GM23338 (cell line): Measurements from ENCODE around the gene ARAP1. TPM values are rescaled to one million over a fixed set of nuclear protein-coding genes. Genes with fewer than 3 reads are reported as not detected.
A peak's percentile ranks its signal among the peaks of the same experiment; 100 is the strongest.

Experiments used
- ATAC-seq: fragments of 200-7000 bp; cut with Tn5 transposase; 3 replicates; pipeline ENCODE4 v1.9.1; 2020
- DNase-seq: peaks from one replicate; pipeline ENCODE4 v3.0.0-alpha.2; 2015; ENCODE audit warnings: low spot score
- H2AFZ ChIP-seq: fragments of 200-600 bp; sonication (generic); 2 replicates; pipeline ENCODE4 v1.8.0; 2016; ENCODE audit warnings: antibody characterized with exemption, mild to moderate bottlenecking, moderate library complexity
- H3F3A ChIP-seq: fragments of 200-600 bp; sonication (generic); replicated peaks from 2 replicates; pipeline ENCODE4 v1.8.0; 2017; ENCODE audit warnings: antibody characterized with exemption, mixed run types, low read depth
- H3K27ac ChIP-seq: fragments of 200-600 bp; sonication (generic); 2 replicates; pipeline ENCODE4 v1.6.1; 2016; ENCODE audit warnings: low read depth
- H3K27me3 ChIP-seq: fragments of 200-600 bp; sonication (generic); 2 replicates; pipeline ENCODE4 v1.8.0; 2016; ENCODE audit warnings: mild to moderate bottlenecking, mixed run types, moderate library complexity; ENCODE audit not compliant: insufficient read depth
- H3K36me3 ChIP-seq: fragments of 200-600 bp; sonication (generic); 2 replicates; pipeline ENCODE4 v1.8.0; 2016; ENCODE audit warnings: mild to moderate bottlenecking; ENCODE audit not compliant: insufficient read depth
- H3K4me1 ChIP-seq: fragments of 200-600 bp; sonication (generic); 2 replicates; pipeline ENCODE4 v1.8.0; 2016; ENCODE audit warnings: mild to moderate bottlenecking, moderate library complexity; ENCODE audit not compliant: insufficient read depth
- H3K4me2 ChIP-seq: fragments of 200-600 bp; sonication (generic); 2 replicates; pipeline ENCODE4 v1.7.1; 2017; ENCODE audit warnings: mixed run types
- H3K4me3 ChIP-seq: fragments of 200-600 bp; sonication (generic); 2 replicates; pipeline ENCODE4 v1.6.1; 2016; ENCODE audit warnings: mixed run types
- H3K79me2 ChIP-seq: fragments of 200-600 bp; sonication (generic); replicated peaks from 2 replicates; pipeline ENCODE4 v1.8.0; 2017; ENCODE audit warnings: mild to moderate bottlenecking; ENCODE audit not compliant: insufficient read depth
- H3K9me2 ChIP-seq: fragments of 200-600 bp; sonication (generic); 2 replicates; pipeline ENCODE4 v1.8.0; 2017; ENCODE audit not compliant: insufficient read depth
- H4K20me1 ChIP-seq: fragments of 200-600 bp; sonication (generic); replicated peaks from 2 replicates; pipeline ENCODE4 v1.8.0; 2017; ENCODE audit warnings: mild to moderate bottlenecking; ENCODE audit not compliant: insufficient read depth
- H3K27ac Mint-ChIP-seq: 2 replicates; pipeline ENCODE4 v1.8.0; 2020; ENCODE audit warnings: inconsistent platforms, mild to moderate bottlenecking, moderate library complexity, mixed read lengths
- H3K27me3 Mint-ChIP-seq: 3 replicates; pipeline ENCODE4 v1.8.0; 2022; ENCODE audit warnings: low read depth, mild to moderate bottlenecking, moderate library complexity, mixed read lengths, inconsistent platforms; ENCODE audit not compliant: insufficient read depth, poor library complexity
- H3K36me3 Mint-ChIP-seq: 3 replicates; pipeline ENCODE4 v1.8.0; 2021; ENCODE audit warnings: low read depth, mild to moderate bottlenecking, inconsistent platforms, moderate library complexity, mixed read lengths
- H3K4me1 Mint-ChIP-seq: 3 replicates; pipeline ENCODE4 v1.8.0; 2020; ENCODE audit warnings: mild to moderate bottlenecking, inconsistent platforms, mixed read lengths
- H3K4me3 Mint-ChIP-seq: 3 replicates; pipeline ENCODE4 v1.8.0; 2021; ENCODE audit warnings: moderate library complexity, mild to moderate bottlenecking, inconsistent platforms, mixed read lengths
- H3K9me3 Mint-ChIP-seq: 3 replicates; pipeline ENCODE4 v1.8.0; 2020; ENCODE audit warnings: moderate library complexity, mild to moderate bottlenecking, inconsistent platforms, mixed read lengths
- EZH2 ChIP-seq: fragments of 200-600 bp; sonication (generic); IDR thresholded peaks from one replicate; pipeline ENCODE4 v1.8.0; 2017; ENCODE audit warnings: antibody characterized with exemption, mild to moderate bottlenecking, low read depth; ENCODE audit not compliant: unreplicated experiment
- EZH2phosphoT487 ChIP-seq: fragments of 200-600 bp; sonication (generic); IDR thresholded peaks from one replicate; pipeline ENCODE4 v1.8.1; 2018; ENCODE audit warnings: antibody characterized with exemption; ENCODE audit not compliant: unreplicated experiment
- JUNB ChIP-seq: IDR thresholded peaks from one replicate; pipeline ENCODE4 v1.6.1; 2016; ENCODE audit warnings: antibody characterized with exemption; ENCODE audit not compliant: unreplicated experiment
- NANOG ChIP-seq: IDR thresholded peaks from 2 replicates; pipeline ENCODE4 v1.6.1; 2016; ENCODE audit warnings: antibody characterized with exemption, borderline replicate concordance
- STAT1 ChIP-seq: IDR thresholded peaks from one replicate; pipeline ENCODE4 v1.6.1; 2016; ENCODE audit warnings: antibody characterized with exemption; ENCODE audit not compliant: unreplicated experiment
- ZNF114 ChIP-seq: fragments of 250-450 bp; sonication (Bioruptor Pico); IDR thresholded peaks from 2 replicates; pipeline ENCODE4 v1.5.0; 2020; ENCODE audit warnings: mild to moderate bottlenecking, moderate library complexity
- ZNF331 ChIP-seq: fragments of 250-450 bp; sonication (Bioruptor Pico); IDR thresholded peaks from 2 replicates; pipeline ENCODE4 v1.5.0; 2020; ENCODE audit warnings: low read depth, mild to moderate bottlenecking, moderate library complexity
- polyA plus RNA-seq: library from polyadenylated mRNA; unstranded; fragments of >200 nt; fragmentation: Nextera tagmentation; extraction: Ambion mirVana; gene quantifications from 2 replicates; pipeline ENCODE4 v1.2.1, GENCODE V29; 2016
- total RNA-seq: library from RNA; depleted of rRNA; stranded (reverse); fragments of >200 nt; shearing (Covaris generic); gene quantifications from 2 replicates; pipeline ENCODE4 v1.2.3, GENCODE V29; 2014
- TF ChIP-seq, protein P1 (sequence below): IDR thresholded peaks from one replicate; pipeline ENCODE4 v1.6.1; 2018; ENCODE audit warnings: antibody characterized with exemption; ENCODE audit not compliant: unreplicated experiment
- TF ChIP-seq, protein P2 (sequence below): fragments of 250-450 bp; sonication (Bioruptor Pico); IDR thresholded peaks from 2 replicates; pipeline ENCODE4 v1.5.0; 2020; ENCODE audit warnings: mild to moderate bottlenecking, moderate library complexity

ARAP1 gene
- total and polyA plus RNA-seq, 2 experiments from 2014 or later = 24.5 to 116 TPM

DNA sequence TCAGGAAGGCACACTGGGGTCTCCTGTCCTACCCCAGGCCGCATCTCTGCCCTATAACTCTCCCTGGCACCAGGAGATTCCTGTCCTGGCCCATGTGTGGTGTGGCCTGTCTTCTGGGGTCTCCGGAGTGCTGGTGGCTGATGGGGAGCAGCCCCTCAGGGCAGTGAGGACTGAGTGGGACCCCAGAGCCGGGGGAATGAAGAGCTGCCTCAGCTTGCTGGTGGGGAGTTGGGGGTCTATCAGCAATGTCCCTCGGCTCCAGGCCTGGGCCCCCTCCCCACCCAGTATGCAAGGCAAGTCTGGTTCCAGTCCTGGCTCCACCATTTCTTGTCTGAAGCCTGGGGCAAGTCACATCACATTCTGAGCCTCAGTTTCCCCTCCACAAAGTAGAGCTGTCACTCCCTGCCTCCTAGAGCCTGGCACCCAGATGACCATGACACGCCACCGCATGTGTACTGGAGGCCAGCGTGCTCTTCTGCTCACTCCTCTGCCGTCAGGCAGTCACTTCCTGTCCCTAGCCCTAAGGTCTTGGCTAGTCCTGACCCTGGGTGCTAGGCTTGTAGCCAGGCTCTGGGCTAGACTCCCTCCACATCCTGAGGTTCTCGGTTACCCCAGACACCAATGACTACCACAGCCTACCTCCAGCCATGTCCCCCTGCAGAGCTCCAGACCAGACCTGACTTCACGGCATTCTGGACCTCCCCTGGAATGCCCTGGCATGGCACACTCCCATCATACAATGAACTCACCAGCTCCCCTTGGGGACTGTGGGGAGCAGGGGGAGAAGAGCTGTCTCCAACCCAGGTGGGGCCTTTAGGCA lies 12.8 kb downstream of the ARAP1 start:
- no peak for DNase-seq
- H2AFZ ChIP-seq = no peak overlapping the region
- H3K79me2 ChIP-seq = peaks cover 86% of the 10 kb centered on the region
- Mint-ChIP-seq H3K27me3 (peaks cover 8% of the 10 kb centered on the region), H3K36me3 (no peaks in the 10 kb centered on the region; the same call in 1 of the 3 replicates), H3K9me3 (no peaks in the 10 kb centered on the region), H3K27ac (peak overlapping the region; percentile 64), H3K4me3 (no peak overlapping the region), H3K4me1 (peaks cover 66% of the 10 kb centered on the region)
- ATAC-seq = no peak
- peaks cover 43% of the 10 kb centered on the region for H3K4me1 ChIP-seq
- peaks cover 12% of the 10 kb centered on the region for H4K20me1 ChIP-seq
- H3K9me2 ChIP-seq = no peaks in the 10 kb centered on the region
- H3F3A ChIP-seq = no peaks in the 10 kb centered on the region
- no peak overlapping the region for H3K4me2 ChIP-seq
- peak overlapping the region; percentile 87 for H3K27ac ChIP-seq
- no peak overlapping the region for H3K4me3 ChIP-seq
- H3K36me3 ChIP-seq = no peaks in the 10 kb centered on the region
- TF ChIP-seq NANOG (no peak), EZH2phosphoT487 (no peak)
- no peaks in the 10 kb centered on the region for H3K27me3 ChIP-seq

DNA sequence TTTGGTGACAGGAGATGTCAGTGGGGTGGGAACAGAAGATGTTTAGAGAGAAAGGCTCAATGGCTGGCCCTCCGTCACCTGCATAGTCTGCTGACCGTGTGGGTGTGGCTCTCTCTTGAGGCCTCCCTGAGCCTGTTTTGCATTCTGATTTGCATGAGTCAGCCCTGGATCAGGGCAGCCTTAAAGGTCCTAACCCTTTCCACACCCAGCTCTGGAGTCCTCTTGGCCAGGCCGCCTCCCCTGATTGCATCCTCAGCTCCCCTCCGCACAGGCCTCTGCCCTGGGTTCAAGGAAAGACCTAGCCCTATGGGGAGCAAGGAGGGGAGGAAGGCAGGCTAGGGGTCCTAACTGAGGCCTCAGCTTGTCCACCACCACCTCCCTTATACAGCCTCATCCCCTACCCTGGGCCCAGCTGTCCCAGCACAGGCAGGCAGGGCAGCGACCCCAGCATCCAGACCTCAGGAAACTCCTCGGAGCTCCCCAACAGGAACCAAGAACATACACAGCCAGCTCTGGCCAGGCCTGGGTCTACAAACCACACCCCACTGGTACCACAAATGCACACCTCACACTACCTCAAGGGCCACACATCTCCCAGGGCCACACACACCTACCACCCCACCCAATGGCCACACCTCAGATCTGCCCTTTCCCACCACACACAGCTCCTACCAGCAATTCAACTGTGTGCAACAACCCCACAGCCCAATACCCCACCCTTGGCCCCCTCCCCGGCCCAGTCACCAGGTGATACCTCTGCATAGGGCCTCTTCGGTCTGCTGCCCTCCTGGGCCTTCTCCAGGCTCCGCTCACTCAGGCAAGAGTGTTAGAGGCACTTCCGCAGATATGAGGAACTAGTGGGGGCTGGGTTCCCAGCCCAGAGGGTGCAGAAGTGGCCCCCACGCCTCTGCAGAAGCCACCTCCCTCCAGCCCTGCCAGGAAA lies 13.7 kb downstream of the ARAP1 start:
- Mint-ChIP-seq H3K9me3 (no peaks in the 10 kb centered on the region), H3K27ac (peak overlapping the region; percentile 72), H3K36me3 (no peaks in the 10 kb centered on the region; the same call in 2 of the 3 replicates), H3K27me3 (peaks cover 8% of the 10 kb centered on the region), H3K4me3 (no peak overlapping the region; the same call in 2 of the 3 replicates), H3K4me1 (peaks cover 64% of the 10 kb centered on the region)
- no peak overlapping the region for H2AFZ ChIP-seq
- ATAC-seq = no peak
- no peak overlapping the region for H3K4me3 ChIP-seq
- no peaks in the 10 kb centered on the region for H3K36me3 ChIP-seq
- H3K27ac ChIP-seq = no peak overlapping the region
- no peaks in the 10 kb centered on the region for H3F3A ChIP-seq
- H3K79me2 ChIP-seq = peaks cover 86% of the 10 kb centered on the region
- H3K4me2 ChIP-seq = no peak overlapping the region
- peak; percentile 33 for DNase-seq
- H4K20me1 ChIP-seq = peaks cover 6% of the 10 kb centered on the region
- no peaks in the 10 kb centered on the region for H3K27me3 ChIP-seq
- no peaks in the 10 kb centered on the region for H3K9me2 ChIP-seq
- peaks cover 43% of the 10 kb centered on the region for H3K4me1 ChIP-seq
- TF ChIP-seq STAT1 = no peak
- no peak for TF ChIP-seq ZNF114
- TF ChIP-seq, protein P1, sequence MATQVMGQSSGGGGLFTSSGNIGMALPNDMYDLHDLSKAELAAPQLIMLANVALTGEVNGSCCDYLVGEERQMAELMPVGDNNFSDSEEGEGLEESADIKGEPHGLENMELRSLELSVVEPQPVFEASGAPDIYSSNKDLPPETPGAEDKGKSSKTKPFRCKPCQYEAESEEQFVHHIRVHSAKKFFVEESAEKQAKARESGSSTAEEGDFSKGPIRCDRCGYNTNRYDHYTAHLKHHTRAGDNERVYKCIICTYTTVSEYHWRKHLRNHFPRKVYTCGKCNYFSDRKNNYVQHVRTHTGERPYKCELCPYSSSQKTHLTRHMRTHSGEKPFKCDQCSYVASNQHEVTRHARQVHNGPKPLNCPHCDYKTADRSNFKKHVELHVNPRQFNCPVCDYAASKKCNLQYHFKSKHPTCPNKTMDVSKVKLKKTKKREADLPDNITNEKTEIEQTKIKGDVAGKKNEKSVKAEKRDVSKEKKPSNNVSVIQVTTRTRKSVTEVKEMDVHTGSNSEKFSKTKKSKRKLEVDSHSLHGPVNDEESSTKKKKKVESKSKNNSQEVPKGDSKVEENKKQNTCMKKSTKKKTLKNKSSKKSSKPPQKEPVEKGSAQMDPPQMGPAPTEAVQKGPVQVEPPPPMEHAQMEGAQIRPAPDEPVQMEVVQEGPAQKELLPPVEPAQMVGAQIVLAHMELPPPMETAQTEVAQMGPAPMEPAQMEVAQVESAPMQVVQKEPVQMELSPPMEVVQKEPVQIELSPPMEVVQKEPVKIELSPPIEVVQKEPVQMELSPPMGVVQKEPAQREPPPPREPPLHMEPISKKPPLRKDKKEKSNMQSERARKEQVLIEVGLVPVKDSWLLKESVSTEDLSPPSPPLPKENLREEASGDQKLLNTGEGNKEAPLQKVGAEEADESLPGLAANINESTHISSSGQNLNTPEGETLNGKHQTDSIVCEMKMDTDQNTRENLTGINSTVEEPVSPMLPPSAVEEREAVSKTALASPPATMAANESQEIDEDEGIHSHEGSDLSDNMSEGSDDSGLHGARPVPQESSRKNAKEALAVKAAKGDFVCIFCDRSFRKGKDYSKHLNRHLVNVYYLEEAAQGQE = no peak
- no peak for TF ChIP-seq ZNF331 (CRISPR knock-in tag)
- no peak for TF ChIP-seq JUNB
- no peak for TF ChIP-seq NANOG
- no peak for TF ChIP-seq EZH2
- TF ChIP-seq, protein P2, sequence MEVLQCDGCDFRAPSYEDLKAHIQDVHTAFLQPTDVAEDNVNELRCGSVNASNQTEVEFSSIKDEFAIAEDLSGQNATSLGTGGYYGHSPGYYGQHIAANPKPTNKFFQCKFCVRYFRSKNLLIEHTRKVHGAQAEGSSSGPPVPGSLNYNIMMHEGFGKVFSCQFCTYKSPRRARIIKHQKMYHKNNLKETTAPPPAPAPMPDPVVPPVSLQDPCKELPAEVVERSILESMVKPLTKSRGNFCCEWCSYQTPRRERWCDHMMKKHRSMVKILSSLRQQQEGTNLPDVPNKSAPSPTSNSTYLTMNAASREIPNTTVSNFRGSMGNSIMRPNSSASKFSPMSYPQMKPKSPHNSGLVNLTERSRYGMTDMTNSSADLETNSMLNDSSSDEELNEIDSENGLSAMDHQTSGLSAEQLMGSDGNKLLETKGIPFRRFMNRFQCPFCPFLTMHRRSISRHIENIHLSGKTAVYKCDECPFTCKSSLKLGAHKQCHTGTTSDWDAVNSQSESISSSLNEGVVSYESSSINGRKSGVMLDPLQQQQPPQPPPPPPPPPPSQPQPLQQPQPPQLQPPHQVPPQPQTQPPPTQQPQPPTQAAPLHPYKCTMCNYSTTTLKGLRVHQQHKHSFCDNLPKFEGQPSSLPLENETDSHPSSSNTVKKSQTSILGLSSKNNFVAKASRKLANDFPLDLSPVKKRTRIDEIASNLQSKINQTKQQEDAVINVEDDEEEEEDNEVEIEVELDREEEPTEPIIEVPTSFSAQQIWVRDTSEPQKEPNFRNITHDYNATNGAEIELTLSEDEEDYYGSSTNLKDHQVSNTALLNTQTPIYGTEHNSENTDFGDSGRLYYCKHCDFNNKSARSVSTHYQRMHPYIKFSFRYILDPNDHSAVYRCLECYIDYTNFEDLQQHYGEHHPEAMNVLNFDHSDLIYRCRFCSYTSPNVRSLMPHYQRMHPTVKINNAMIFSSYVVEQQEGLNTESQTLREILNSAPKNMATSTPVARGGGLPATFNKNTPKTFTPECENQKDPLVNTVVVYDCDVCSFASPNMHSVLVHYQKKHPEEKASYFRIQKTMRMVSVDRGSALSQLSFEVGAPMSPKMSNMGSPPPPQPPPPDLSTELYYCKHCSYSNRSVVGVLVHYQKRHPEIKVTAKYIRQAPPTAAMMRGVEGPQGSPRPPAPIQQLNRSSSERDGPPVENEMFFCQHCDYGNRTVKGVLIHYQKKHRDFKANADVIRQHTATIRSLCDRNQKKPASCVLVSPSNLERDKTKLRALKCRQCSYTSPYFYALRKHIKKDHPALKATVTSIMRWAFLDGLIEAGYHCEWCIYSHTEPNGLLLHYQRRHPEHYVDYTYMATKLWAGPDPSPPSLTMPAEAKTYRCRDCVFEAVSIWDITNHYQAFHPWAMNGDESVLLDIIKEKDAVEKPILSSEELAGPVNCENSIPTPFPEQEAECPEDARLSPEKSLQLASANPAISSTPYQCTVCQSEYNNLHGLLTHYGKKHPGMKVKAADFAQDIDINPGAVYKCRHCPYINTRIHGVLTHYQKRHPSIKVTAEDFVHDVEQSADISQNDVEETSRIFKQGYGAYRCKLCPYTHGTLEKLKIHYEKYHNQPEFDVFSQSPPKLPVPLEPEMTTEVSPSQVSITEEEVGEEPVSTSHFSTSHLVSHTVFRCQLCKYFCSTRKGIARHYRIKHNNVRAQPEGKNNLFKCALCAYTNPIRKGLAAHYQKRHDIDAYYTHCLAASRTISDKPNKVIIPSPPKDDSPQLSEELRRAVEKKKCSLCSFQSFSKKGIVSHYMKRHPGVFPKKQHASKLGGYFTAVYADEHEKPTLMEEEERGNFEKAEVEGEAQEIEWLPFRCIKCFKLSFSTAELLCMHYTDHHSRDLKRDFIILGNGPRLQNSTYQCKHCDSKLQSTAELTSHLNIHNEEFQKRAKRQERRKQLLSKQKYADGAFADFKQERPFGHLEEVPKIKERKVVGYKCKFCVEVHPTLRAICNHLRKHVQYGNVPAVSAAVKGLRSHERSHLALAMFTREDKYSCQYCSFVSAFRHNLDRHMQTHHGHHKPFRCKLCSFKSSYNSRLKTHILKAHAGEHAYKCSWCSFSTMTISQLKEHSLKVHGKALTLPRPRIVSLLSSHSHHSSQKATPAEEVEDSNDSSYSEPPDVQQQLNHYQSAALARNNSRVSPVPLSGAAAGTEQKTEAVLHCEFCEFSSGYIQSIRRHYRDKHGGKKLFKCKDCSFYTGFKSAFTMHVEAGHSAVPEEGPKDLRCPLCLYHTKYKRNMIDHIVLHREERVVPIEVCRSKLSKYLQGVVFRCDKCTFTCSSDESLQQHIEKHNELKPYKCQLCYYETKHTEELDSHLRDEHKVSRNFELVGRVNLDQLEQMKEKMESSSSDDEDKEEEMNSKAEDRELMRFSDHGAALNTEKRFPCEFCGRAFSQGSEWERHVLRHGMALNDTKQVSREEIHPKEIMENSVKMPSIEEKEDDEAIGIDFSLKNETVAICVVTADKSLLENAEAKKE = no peak
